Endothelial cell of umbilical vein (primary cell): Measurements from ENCODE around the gene LTBP1. TPM values are rescaled to one million over a fixed set of nuclear protein-coding genes. Genes with fewer than 3 reads are reported as not detected.

Source experiments
- BruUV-seq: library from RNA; stranded (reverse); fragments of 400-500 nt; replicated peaks from 2 replicates; lab custom pipeline; 2021; lab: Mats Ljungman, UMichigan
- CTCF ChIA-PET: fragments of 300-600, 350-600 bp; sonication (Branson Sonifier 250); formaldehyde crosslinking; loops from one replicate; lab custom pipeline; 2021; ENCODE audit warnings: antibody characterized with exemption, inconsistent platforms; lab: Charles Lee
- POLR2A ChIA-PET: fragments of 300-600, 350-600 bp; sonication (Branson Sonifier 250); formaldehyde crosslinking; loops from one replicate; lab custom pipeline; 2021; ENCODE audit warnings: antibody characterized with exemption, inconsistent platforms; lab: Charles Lee
- DNase-seq: peaks from one replicate; pipeline ENCODE4 v3.0.0-alpha.2; 2011; ENCODE audit warnings: low read depth, low spot score
- FAIRE-seq: peaks from 2 replicates; lab custom pipeline; 2011; peaks lifted over from hg19 to GRCh38; lab: Jason Lieb, UNC
- H2AFZ ChIP-seq: 2 replicates; pipeline ENCODE4 v1.6.0; 2012; ENCODE audit warnings: low read depth, low read length, control low read depth, inconsistent platforms
- H3K27ac ChIP-seq: 2 replicates; pipeline ENCODE4 v1.5.1; 2011; ENCODE audit warnings: low read depth, mild to moderate bottlenecking, control low read depth, low read length, moderate library complexity; ENCODE audit not compliant: insufficient read depth
- H3K27me3 ChIP-seq, 2 experiments: 2 replicates each; pipeline versions ENCODE4 v1.6.0 to v1.6.1; 2011; ENCODE audit warnings: low read length in 2 of 2, mixed read lengths in 1 of 2; ENCODE audit not compliant: control insufficient read depth in 2 of 2, insufficient read depth in 2 of 2
- H3K36me3 ChIP-seq, 2 experiments: 2 replicates in 1 of 2; 3 replicates in 1 of 2; pipeline ENCODE4 v1.5.1; 2011; ENCODE audit warnings: low read length in 2 of 2, mild to moderate bottlenecking in 1 of 2, moderate library complexity in 1 of 2; ENCODE audit not compliant: control insufficient read depth in 2 of 2, insufficient read depth in 2 of 2; ENCODE audit errors: extremely low read depth in 1 of 2
- H3K4me1 ChIP-seq: 3 replicates; pipeline ENCODE4 v1.5.1; 2011; ENCODE audit warnings: mild to moderate bottlenecking, low read length; ENCODE audit not compliant: control insufficient read depth, insufficient read depth; ENCODE audit errors: extremely low read depth
- H3K4me2 ChIP-seq: 2 replicates; pipeline ENCODE4 v1.6.1; 2011; ENCODE audit warnings: low read length, control low read depth, mixed read lengths; ENCODE audit not compliant: insufficient read depth
- H3K4me3 ChIP-seq, 3 experiments: fragments of 200-600 bp in 1 of 3; sonication (generic), shearing (Covaris generic) in 1 of 3; replicated peaks in 1 of 3; 2 replicates each; pipeline ENCODE4 v1.5.1; 2011 to 2016; ENCODE audit warnings: control low read depth in 3 of 3, low read length in 3 of 3, mild to moderate bottlenecking in 2 of 3, inconsistent platforms in 1 of 3, low read depth in 1 of 3, moderate library complexity in 1 of 3; ENCODE audit not compliant: insufficient read depth in 1 of 3
- H3K79me2 ChIP-seq: 2 replicates; pipeline ENCODE4 v1.6.0; 2012; ENCODE audit warnings: low read length, inconsistent platforms; ENCODE audit not compliant: control insufficient read depth, insufficient read depth
- H3K9ac ChIP-seq: replicated peaks from 2 replicates; pipeline ENCODE3; 2011; ENCODE audit warnings: low read length, control low read depth; ENCODE audit not compliant: insufficient read depth; ENCODE audit errors: extremely low read depth
- H3K9me1 ChIP-seq: replicated peaks from 3 replicates; pipeline ENCODE4 v1.6.0; 2011; ENCODE audit warnings: mild to moderate bottlenecking, low read length; ENCODE audit not compliant: control insufficient read depth, insufficient read depth; ENCODE audit errors: extremely low read depth
- H3K9me3 ChIP-seq: replicated peaks from 2 replicates; pipeline ENCODE4 v1.5.1; 2012; ENCODE audit warnings: low read length, inconsistent platforms; ENCODE audit not compliant: control insufficient read depth, insufficient read depth
- H4K20me1 ChIP-seq: replicated peaks from 2 replicates; pipeline ENCODE3; 2011; ENCODE audit warnings: mild to moderate bottlenecking, low read length; ENCODE audit not compliant: control insufficient read depth, insufficient read depth; ENCODE audit errors: extremely low read depth
- CTCF ChIP-seq, 2 donors: IDR thresholded peaks; 1 replicate in 1 of 2; 2 replicates in 1 of 2; pipeline ENCODE4 v1.5.1; 2011; ENCODE audit warnings: low read length in 2 of 2, mild to moderate bottlenecking in 2 of 2, moderate library complexity in 2 of 2, control low read depth in 1 of 2, inconsistent platforms in 1 of 2, low read depth in 1 of 2; ENCODE audit not compliant: insufficient read depth in 1 of 2; ENCODE audit errors: extremely low read depth in 1 of 2
- EZH2 ChIP-seq: IDR thresholded peaks from 2 replicates; pipeline ENCODE4 v1.6.1; 2012; ENCODE audit warnings: borderline replicate concordance, low read depth, mild to moderate bottlenecking, moderate library complexity, low read length, inconsistent platforms; ENCODE audit not compliant: severe bottlenecking
- FOS ChIP-seq: IDR thresholded peaks from 2 replicates; pipeline ENCODE4 v1.6.1; 2011; ENCODE audit warnings: mild to moderate bottlenecking, low read length, moderate library complexity, borderline replicate concordance; ENCODE audit not compliant: insufficient read depth
- GATA2 ChIP-seq: IDR thresholded peaks from 2 replicates; pipeline ENCODE4 v1.7.0; 2011; ENCODE audit warnings: low read depth, mild to moderate bottlenecking, moderate library complexity, mixed read lengths, low read length; ENCODE audit not compliant: insufficient read length, insufficient read depth
- JUN ChIP-seq: IDR thresholded peaks from 2 replicates; pipeline ENCODE4 v1.6.1; 2011; ENCODE audit warnings: borderline replicate concordance, low read depth; ENCODE audit not compliant: insufficient read length, insufficient read depth
- MYC ChIP-seq: IDR thresholded peaks from one replicate; pipeline ENCODE4 v1.6.1; 2011; ENCODE audit warnings: mild to moderate bottlenecking, low read depth, low read length
- POLR2A ChIP-seq: IDR thresholded peaks from 2 replicates; pipeline ENCODE4 v1.6.1; 2012; ENCODE audit warnings: low read depth, mild to moderate bottlenecking, control low read depth, low read length
- POLR2AphosphoS5 ChIP-seq: IDR thresholded peaks from 2 replicates; pipeline ENCODE4 v1.6.1; 2012; ENCODE audit warnings: low read depth, mild to moderate bottlenecking, control low read depth, low read length, moderate library complexity; ENCODE audit not compliant: insufficient read depth
- dilution Hi-C: fragments of 300-500 bp; cut with MboI; formaldehyde crosslinking; loops from one replicate; pipeline ENCODE4 v1.15.0; 2019; ENCODE audit warnings: low sequenced_read_pairs; ENCODE audit not compliant: extremely low pct_ligation_motif_present
- intact Hi-C: fragments of 100-400 bp; cut with micrococcal nuclease; formaldehyde crosslinking; loops from one replicate; pipeline ENCODE4 v1.10.0; 2022
- polyA plus RNA-seq, 4 experiments: library from polyadenylated mRNA; depleted of rRNA in 3 of 4; stranded (reverse) in 3 of 4; unstranded in 1 of 4; fragments of >200 nt; gene quantifications; 2 replicates each; pipeline versions ENCODE4 v1.2.1 to v1.2.3, GENCODE V29; 2011 to 2012; ENCODE audit warnings: missing spikeins in 1 of 4
- total RNA-seq: library from RNA; stranded (reverse); gene quantifications from 2 replicates; pipeline ENCODE4 v1.2.3, GENCODE V29; 2021
- TF ChIP-seq, protein P1 (sequence below): IDR thresholded peaks from 2 replicates; pipeline ENCODE4 v1.6.1; 2011; ENCODE audit not compliant: insufficient read depth, insufficient read length

LTBP1 gene
- total and polyA plus RNA-seq, 2 donors (not counting 3 experiments of a cell fraction or from before 2014, with no cell fraction given), result 57.4 to 68.2 TPM

- Histone ChIP-seq H3K27me3 (no peaks in the 10 kb centered on the region), H3K4me3 (no peak overlapping the region), H3K79me2 (no peaks in the 10 kb centered on the region), H3K27ac (peak overlapping the region; percentile 79), H3K4me2 (peak overlapping the region; percentile 51), H3K36me3 (no peaks in the 10 kb centered on the region), H2AFZ (no peak overlapping the region), H3K9ac (peak overlapping the region; percentile 6), H3K9me3 (no peaks in the 10 kb centered on the region), H4K20me1 (no peaks in the 10 kb centered on the region), H3K4me1 (peaks cover 52% of the 10 kb centered on the region), H3K9me1 (no peaks in the 10 kb centered on the region)
- dilution Hi-C loops, result no loop called here
- BruUV-seq, result no TSS peak
- ChIA-PET POLR2A (interaction anchor here (0.6 kb wide), 1 partner anchor 14 kb away, joined by 3 read pairs; no protein-coding TSS in a partner anchor), CTCF (interaction anchor here (1.9 kb wide), 1 partner anchor 14 kb away, joined by 5 read pairs; no protein-coding TSS in a partner anchor)
- no peak for TF ChIP-seq CTCF (IDR thresholded peaks at IDR 0.05; ENCODE audit: extremely low read depth in 1 of 2, insufficient read depth in 1 of 2, low read depth in 1 of 2, low read length in 2 of 2)
- TF ChIP-seq GATA2, result no peak
- peak; percentile 61 for TF ChIP-seq JUN
- intact Hi-C loops, result loop anchor here (5.0 kb wide), 1 partner anchor 126 kb away; the partner anchor contains the start of gene LTBP1
- FAIRE-seq (peak; percentile 71), DNase-seq (peak; percentile 69)
Observed at GRCh38 chr2:33073018-33073417, 126.3 kb downstream of the LTBP1 start.

DNA sequence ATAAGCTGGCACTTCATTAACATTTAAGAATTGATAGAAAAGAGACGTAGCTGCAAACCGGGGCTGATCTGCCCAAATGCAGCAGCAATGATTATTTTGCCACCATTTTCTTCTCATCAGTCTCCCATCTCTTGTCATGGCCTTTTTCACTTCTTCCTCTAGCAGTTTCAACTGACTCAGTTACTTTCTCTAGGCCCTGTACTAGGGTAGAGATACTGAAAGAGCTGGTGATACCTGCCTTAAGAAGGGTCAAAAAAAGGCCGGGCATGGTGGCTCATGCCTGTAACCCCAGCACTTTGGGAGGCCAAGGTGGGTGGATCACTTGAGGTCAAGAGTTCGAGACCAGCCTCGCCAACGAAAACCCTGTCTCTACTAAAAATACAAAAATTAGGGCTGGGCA is 127.4 kb downstream of the LTBP1 start:
- dilution Hi-C loops (no loop called here), intact Hi-C loops (loop anchor here (5.0 kb wide), 1 partner anchor 127 kb away; the partner anchor contains the start of gene LTBP1)
- no peaks in the 10 kb centered on the region for H3K9me3 ChIP-seq
- POLR2A ChIA-PET, result no interaction called here
- TF ChIP-seq POLR2AphosphoS5 (no peak), POLR2A (no peak), CTCF (IDR thresholded peaks at IDR 0.05; ENCODE audit: extremely low read depth in 1 of 2, insufficient read depth in 1 of 2, low read depth in 1 of 2, low read length in 2 of 2) (no peak), EZH2 (no peak), GATA2 (no peak), JUN (no peak), MYC (no peak), FOS (no peak)
- TF ChIP-seq, protein P1, sequence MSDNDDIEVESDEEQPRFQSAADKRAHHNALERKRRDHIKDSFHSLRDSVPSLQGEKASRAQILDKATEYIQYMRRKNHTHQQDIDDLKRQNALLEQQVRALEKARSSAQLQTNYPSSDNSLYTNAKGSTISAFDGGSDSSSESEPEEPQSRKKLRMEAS, result no peak
- FAIRE-seq (no peak), DNase-seq (no peak)
- no TSS peak for BruUV-seq
- H3K79me2 ChIP-seq, result no peaks in the 10 kb centered on the region
- no peak overlapping the region for H2AFZ ChIP-seq
- no peak overlapping the region for H3K4me2 ChIP-seq
- peaks cover 41% of the 10 kb centered on the region for H3K4me1 ChIP-seq
- H4K20me1 ChIP-seq, result no peaks in the 10 kb centered on the region
- CTCF ChIA-PET, result interaction anchor here (1.0 kb wide), 1 partner anchor 11 kb away, joined by 3 read pairs; no protein-coding TSS in a partner anchor
- H3K9ac ChIP-seq, result no peak overlapping the region
- no peak overlapping the region for H3K4me3 ChIP-seq
- no peaks in the 10 kb centered on the region for H3K9me1 ChIP-seq
- H3K27me3 ChIP-seq, result no peaks in the 10 kb centered on the region
- H3K36me3 ChIP-seq, result no peaks in the 10 kb centered on the region
- no peak overlapping the region for H3K27ac ChIP-seq
